Hepatic stellate cell (primary cell): ENCODE results near the gene ANO2.

Experiments
- DNase-seq: peaks from one replicate; pipeline ENCODE4 v3.0.0; 2011; ENCODE audit warnings: low spot score

ANO2 gene

GRCh38 chr12:5581019-5581418 is 364.0 kb downstream of the ANO2 start:
- DNase-seq, result no peak

- no peak for DNase-seq
Measured at GRCh38 chr12:5578775-5579174, 366.3 kb downstream of the ANO2 start.

GRCh38 chr12:5577741-5578140 is 367.3 kb downstream of the ANO2 start:
- DNase-seq, result no peak

GRCh38 chr12:5577211-5577612 is 367.8 kb downstream of the ANO2 start:
- DNase-seq, result no peak

DNA sequence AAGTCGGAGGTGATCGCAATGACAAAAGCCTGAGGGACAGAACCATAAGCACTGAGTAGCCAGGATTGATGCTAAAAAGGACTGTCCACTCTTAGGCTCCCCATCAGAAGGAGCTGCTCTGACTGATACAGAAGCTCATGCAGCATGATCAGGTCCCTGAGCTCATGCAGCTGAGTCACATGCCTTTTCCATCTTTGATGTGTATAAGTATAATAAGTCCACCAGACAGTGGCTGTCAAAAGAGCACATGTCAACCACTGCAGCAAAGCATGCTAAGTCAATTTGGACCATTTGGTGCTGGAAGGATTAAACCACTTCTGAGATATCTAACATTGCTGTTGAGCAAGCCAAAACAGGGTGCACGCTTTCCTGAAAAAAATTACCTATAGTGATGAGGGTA is 369.1 kb downstream of the ANO2 start:
- no peak for DNase-seq

- DNase-seq, result no peak
Measured at GRCh38 chr12:5575232-5575631, 369.8 kb downstream of the ANO2 start.

DNA sequence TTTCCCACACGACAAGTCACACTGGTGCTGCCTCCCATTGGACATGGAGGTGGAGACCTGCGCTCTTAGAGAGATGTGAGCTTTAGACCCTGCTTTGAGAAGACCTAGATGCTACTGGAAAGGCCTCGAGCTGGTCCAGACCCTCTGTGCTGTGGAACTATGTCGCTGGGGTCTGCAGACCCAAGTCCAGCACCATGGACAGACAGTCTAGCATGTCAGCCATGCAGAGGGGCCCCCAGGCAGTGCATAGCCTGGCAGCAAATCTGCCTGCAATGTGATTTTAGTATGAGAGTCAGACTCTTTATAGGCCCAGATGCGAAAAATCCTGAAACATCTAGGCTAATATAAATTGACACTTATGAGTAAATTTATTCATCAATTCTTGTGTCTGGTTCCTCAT is 371.7 kb downstream of the ANO2 start:
- DNase-seq, result no peak

- DNase-seq, result no peak
Measured at GRCh38 chr12:5571115-5571514, 373.9 kb downstream of the ANO2 start.

GRCh38 chr12:5570416-5570815 is 374.6 kb downstream of the ANO2 start:
- no peak for DNase-seq

- no peak for DNase-seq
Measured at GRCh38 chr12:5568325-5568981, 376.6 kb downstream of the ANO2 start.

- peak; percentile 24 for DNase-seq
Measured at GRCh38 chr12:5567016-5567725, 377.9 kb downstream of the ANO2 start.

DNA sequence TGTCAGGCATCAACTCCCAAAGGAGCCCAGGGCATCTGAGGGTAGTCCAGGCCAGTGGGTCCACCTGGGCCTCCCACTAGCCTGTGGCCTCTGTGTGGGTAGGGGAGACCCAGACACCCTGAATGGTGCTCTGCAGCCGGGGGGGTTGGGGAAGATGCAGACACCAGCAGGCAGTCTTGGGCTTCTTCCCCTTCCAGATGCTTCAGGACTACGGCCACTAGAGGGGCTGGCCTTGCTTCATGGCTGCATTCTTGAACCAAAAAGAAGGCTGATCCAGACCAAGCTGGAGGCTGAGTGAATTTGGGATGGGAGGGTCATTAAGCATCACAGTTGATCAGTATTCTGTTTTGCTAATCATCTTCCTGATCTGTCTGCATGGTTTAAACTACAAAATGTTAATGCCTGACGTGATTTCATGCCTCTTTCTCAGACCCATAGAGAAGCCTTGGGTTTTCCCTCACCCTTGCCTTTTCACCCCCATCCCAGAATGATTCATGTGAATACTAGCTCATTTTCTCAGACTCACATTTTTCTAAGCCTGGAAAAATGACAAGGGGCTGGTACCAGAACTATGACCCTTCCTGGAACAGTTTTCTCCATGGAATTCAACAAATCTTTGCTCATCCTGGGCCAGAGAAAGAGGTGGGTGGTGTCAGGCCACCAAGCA is 379.0 kb downstream of the ANO2 start:
- DNase-seq, result peak; percentile 76

DNA sequence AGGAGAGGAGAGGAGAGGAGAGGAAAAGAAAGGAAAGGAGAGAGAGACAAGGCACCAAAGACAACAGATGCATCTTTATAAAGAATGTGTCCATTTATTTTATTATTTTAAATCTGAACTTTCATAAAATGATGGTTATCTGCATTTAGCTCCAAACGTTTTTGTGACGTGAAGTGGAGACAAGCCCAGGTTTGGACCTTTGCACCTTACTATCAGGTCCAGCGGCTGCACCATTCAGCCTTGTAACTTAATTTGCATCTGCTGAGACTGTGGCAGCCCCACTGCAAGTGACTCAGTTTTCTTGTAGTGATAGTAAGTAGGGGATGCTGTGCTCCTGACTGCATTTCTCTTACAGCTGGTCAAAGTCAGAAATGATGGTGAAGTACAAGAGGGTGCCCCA is 382.5 kb downstream of the ANO2 start:
- no peak for DNase-seq

GRCh38 chr12:5561846-5562245 is 383.2 kb downstream of the ANO2 start:
- no peak for DNase-seq

DNA sequence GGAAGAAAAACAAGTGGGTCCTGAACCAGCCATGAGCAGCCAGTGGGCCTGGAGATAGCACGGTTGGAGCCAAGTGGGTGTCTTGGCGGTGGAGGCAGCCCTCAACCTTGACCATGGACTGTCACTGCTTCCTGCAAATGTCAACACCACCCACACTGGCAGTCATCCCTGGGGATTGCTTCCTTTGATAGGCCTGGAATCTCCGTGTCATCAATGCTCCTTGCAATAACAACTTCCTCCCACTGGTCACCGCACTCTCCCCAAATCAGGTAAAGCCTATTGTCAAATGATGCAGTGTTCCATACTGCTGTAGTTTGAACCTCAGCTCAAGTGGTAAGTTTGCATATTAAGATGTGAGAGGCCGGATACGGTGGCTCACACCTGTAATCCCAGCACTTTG is 384.0 kb downstream of the ANO2 start:
- DNase-seq, result no peak

DNA sequence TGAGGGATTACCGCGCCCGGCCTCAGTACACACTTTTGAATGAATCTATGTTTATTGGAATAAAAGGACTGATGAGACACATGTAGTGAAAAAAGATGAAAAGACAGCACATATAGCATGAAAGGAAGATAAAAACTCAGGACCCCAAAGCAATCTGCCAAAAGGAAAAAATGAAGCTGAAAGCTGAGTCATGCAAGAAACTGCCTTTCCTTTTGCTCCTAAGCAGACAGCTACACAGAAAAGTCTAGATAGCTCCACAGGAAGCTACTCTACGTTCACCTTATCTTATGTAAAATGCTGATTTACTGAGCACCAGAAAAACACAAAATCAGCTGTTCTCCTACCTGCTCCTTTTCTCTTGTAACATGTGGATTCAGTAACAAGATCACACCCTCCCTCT is 384.8 kb downstream of the ANO2 start:
- DNase-seq, result no peak

- no peak for DNase-seq
Measured at GRCh38 chr12:5557906-5558305, 387.2 kb downstream of the ANO2 start.

DNA sequence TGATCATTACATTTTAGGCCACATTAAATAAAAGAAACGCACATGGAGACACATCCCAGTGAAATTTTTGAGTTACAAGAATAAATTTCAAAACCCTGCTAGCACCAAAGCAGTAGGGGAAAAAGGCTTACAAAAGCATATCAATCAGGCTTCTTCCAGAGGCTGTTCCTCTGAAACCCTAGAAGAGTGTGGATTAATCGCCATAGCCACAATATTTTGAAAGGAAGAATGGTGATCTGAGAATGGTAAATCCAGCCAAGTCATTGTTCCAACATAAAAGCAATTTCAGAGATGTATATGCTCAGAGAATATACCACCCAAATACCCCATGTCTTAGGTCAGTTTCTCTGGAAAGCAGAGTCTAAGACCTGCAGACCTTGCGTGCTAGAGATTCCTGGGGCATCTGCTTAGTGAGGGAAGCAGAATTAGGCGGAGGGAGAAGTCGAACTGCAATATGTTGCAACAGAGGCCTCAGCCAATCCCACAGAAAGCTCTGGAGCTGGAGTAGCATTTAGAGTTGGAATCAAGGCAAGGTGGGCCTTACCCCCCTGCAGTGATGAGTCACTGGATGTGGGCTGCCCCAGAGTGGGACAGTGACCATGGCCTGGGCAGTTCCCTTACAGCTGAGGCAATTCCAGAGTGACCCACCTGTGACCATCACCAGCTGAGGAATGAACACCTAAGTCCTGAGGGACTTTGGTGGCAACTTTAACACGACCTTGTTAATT is 387.9 kb downstream of the ANO2 start:
- no peak for DNase-seq

GRCh38 chr12:5556033-5556614 is 388.9 kb downstream of the ANO2 start:
- no peak for DNase-seq

DNA sequence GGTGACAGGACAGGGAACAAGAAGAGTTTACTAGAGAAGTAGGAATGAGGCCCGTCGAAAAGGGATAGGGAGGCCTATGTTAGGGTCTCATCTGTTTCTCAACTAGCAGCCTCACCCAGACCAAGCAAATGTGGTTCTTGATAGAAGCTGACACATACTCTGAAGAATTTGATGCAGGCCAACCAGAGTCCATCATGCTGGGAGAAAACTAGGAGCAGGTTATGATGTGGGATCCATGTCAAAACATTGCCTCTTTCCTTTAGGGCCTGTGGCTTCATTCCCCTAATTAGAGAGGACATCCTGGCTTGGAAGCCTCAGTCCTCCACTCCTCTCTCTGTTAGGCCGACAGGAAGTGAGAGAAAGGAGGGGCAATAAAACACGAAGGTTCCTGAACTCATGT is 390.3 kb downstream of the ANO2 start:
- DNase-seq, result peak; percentile 29

GRCh38 chr12:5549011-5549410 is 396.0 kb downstream of the ANO2 start:
- DNase-seq, result no peak
